Mesothelial cell of epicardium (in vitro differentiated cells): ENCODE data around the gene ASB13. TPM values are rescaled to one million over a fixed set of nuclear protein-coding genes. Genes with fewer than 3 reads are reported as not detected.
"Not testable (repeated sequence)": the region's sequence is repeated elsewhere in the genome, so short reads cannot be mapped to it uniquely, and the experiment has no call there.

ENCODE experiments used
- DNase-seq, 2 experiments: peaks; one replicate each; pipeline ENCODE4 v3.0.0; 2021; ENCODE audit warnings: low spot score in 2 of 2; ENCODE audit not compliant: unreplicated experiment in 2 of 2
- H3K27ac Mint-ChIP-seq: 2 replicates; pipeline ENCODE4 v1.8.0; 2021; ENCODE audit warnings: mixed read lengths
- H3K27me3 Mint-ChIP-seq: 2 replicates; pipeline ENCODE4 v1.8.0; 2021; ENCODE audit warnings: low read depth, mixed read lengths
- H3K36me3 Mint-ChIP-seq: 2 replicates; pipeline ENCODE4 v1.8.0; 2021; ENCODE audit warnings: mixed read lengths
- H3K4me1 Mint-ChIP-seq: 2 replicates; pipeline ENCODE4 v1.8.0; 2021; ENCODE audit warnings: mixed read lengths
- H3K4me3 Mint-ChIP-seq: 2 replicates; pipeline ENCODE4 v1.8.0; 2021; ENCODE audit warnings: mild to moderate bottlenecking, moderate library complexity, mixed read lengths
- H3K9me3 Mint-ChIP-seq: 2 replicates; pipeline ENCODE4 v1.8.0; 2021; ENCODE audit warnings: mixed read lengths
- CTCF ChIP-seq: fragments of 200-600 bp; sonication (generic); IDR thresholded peaks from one replicate; pipeline ENCODE4 v1.5.0; 2021; ENCODE audit warnings: antibody characterized with exemption; ENCODE audit not compliant: unreplicated experiment
- total RNA-seq: library from RNA; stranded (reverse); gene quantifications from 3 replicates; pipeline ENCODE4 v1.2.1, GENCODE V29; 2021

The ASB13 gene
- total RNA-seq, 1 donor from 2014 or later: 26.3 TPM

GRCh38 chr10:5595095-5595494, 71.3 kb downstream of the ASB13 start:
- Mint-ChIP-seq H3K27me3 (peaks cover 2% of the 10 kb centered on the region), H3K36me3 (no peaks in the 10 kb centered on the region), H3K4me3 (no peak overlapping the region), H3K9me3 (no peaks in the 10 kb centered on the region), H3K4me1 (peaks cover 85% of the 10 kb centered on the region), H3K27ac (peak overlapping the region; percentile 95)
- no peak for DNase-seq
- TF ChIP-seq CTCF: no peak

- H3K4me1 Mint-ChIP-seq: peaks cover 85% of the 10 kb centered on the region
- peak overlapping the region; percentile 95 for H3K27ac Mint-ChIP-seq
- peaks cover 2% of the 10 kb centered on the region for H3K27me3 Mint-ChIP-seq
- H3K36me3 Mint-ChIP-seq: no peaks in the 10 kb centered on the region
- no peaks in the 10 kb centered on the region for H3K9me3 Mint-ChIP-seq
- TF ChIP-seq CTCF: no peak
- peak overlapping the region; percentile 7 for H3K4me3 Mint-ChIP-seq
- no peak for DNase-seq
These were observed 71.9 kb downstream of the ASB13 start for GRCh38 chr10:5594271-5595049.

GRCh38 chr10:5593347-5593746, 73.0 kb downstream of the ASB13 start:
- H3K36me3 Mint-ChIP-seq, H3K9me3 Mint-ChIP-seq, H3K4me3 Mint-ChIP-seq, H3K27me3 Mint-ChIP-seq, DNase-seq: not testable (repeated sequence)
- Mint-ChIP-seq H3K4me1 (peaks cover 88% of the 10 kb centered on the region), H3K27ac (peak overlapping the region; percentile 95)

GRCh38 chr10:5592070-5592469, 74.3 kb downstream of the ASB13 start:
- H3K4me3 Mint-ChIP-seq: no peak overlapping the region
- DNase-seq: no peak
- H3K27me3 Mint-ChIP-seq: no peaks in the 10 kb centered on the region
- H3K4me1 Mint-ChIP-seq: peaks cover 83% of the 10 kb centered on the region
- no peaks in the 10 kb centered on the region for H3K9me3 Mint-ChIP-seq
- TF ChIP-seq CTCF: no peak
- H3K27ac Mint-ChIP-seq: peak overlapping the region; percentile 90
- no peaks in the 10 kb centered on the region for H3K36me3 Mint-ChIP-seq

- no peak for DNase-seq
- peak overlapping the region; percentile 90 for H3K27ac Mint-ChIP-seq
- H3K9me3 Mint-ChIP-seq: no peaks in the 10 kb centered on the region
- no peaks in the 10 kb centered on the region for H3K27me3 Mint-ChIP-seq
- H3K4me3 Mint-ChIP-seq: no peak overlapping the region
- H3K4me1 Mint-ChIP-seq: peaks cover 83% of the 10 kb centered on the region
- no peak for TF ChIP-seq CTCF
- H3K36me3 Mint-ChIP-seq: no peaks in the 10 kb centered on the region
These were observed 75.0 kb downstream of the ASB13 start for GRCh38 chr10:5591336-5591824.

- no peak for TF ChIP-seq CTCF
- Mint-ChIP-seq H3K27me3 (no peaks in the 10 kb centered on the region), H3K4me1 (peaks cover 83% of the 10 kb centered on the region), H3K4me3 (no peak overlapping the region), H3K27ac (peak overlapping the region; percentile 80), H3K9me3 (no peaks in the 10 kb centered on the region), H3K36me3 (no peaks in the 10 kb centered on the region)
- DNase-seq: no peak
These were observed 75.6 kb downstream of the ASB13 start for GRCh38 chr10:5590816-5591215.
